Upper lobe of right lung (tissue), 1 donor: ENCODE results near the gene KRT6C. TPM values are rescaled to one million over a fixed set of nuclear protein-coding genes. Genes with fewer than 3 reads are reported as not detected.
"Not testable (repeated sequence)": the region's sequence is repeated elsewhere in the genome, so short reads cannot be mapped to it uniquely, and the experiment has no call there.

ENCODE experiments used
- ATAC-seq: fragments of 200-7000 bp; cut with Tn5 transposase; one replicate; pipeline ENCODE4 v1.9.1; 2020; ENCODE audit warnings: mild to moderate bottlenecking, moderate library complexity
- DNase-seq: peaks from one replicate; pipeline ENCODE4 v3.0.0-alpha.2; 2020
- H3K27ac ChIP-seq: fragments of 200-600 bp; one replicate; pipeline ENCODE4 v1.8.0; 2022
- H3K27me3 ChIP-seq: fragments of 200-600 bp; one replicate; pipeline ENCODE4 v1.8.0; 2022; ENCODE audit warnings: mild to moderate bottlenecking
- H3K36me3 ChIP-seq: fragments of 200-600 bp; one replicate; pipeline ENCODE4 v1.8.0; 2022
- H3K4me1 ChIP-seq: fragments of 200-600 bp; one replicate; pipeline ENCODE4 v1.8.0; 2022
- H3K4me3 ChIP-seq: fragments of 200-600 bp; one replicate; pipeline ENCODE4 v1.8.0; 2022; ENCODE audit warnings: mild to moderate bottlenecking
- H3K9me3 ChIP-seq: fragments of 200-600 bp; one replicate; pipeline ENCODE4 v1.8.0; 2022
- intact Hi-C: fragments of 100-400 bp; cut with DNase I; formaldehyde crosslinking; loops from one replicate; pipeline ENCODE4 v1.11.0; 2022
- total RNA-seq: library from RNA; stranded (reverse); fragmentation: NEBNext Ultra II Directional; extraction: Animal tissue kit (Norgen Biotek cat#: 25700); gene quantifications from one replicate; pipeline ENCODE4 v1.2.1, GENCODE V29; 2021
- TF ChIP-seq, protein P1 (sequence below): fragments of 200-600 bp; IDR thresholded peaks from one replicate; pipeline ENCODE4 v1.8.0; 2022; ENCODE audit warnings: antibody characterized with exemption
- donor health status: DM: no; HTN: yes; CAD: no; lungs with severe emphysema.

KRT6C gene
- total RNA-seq, 1 donor from 2014 or later: not detected

DNA sequence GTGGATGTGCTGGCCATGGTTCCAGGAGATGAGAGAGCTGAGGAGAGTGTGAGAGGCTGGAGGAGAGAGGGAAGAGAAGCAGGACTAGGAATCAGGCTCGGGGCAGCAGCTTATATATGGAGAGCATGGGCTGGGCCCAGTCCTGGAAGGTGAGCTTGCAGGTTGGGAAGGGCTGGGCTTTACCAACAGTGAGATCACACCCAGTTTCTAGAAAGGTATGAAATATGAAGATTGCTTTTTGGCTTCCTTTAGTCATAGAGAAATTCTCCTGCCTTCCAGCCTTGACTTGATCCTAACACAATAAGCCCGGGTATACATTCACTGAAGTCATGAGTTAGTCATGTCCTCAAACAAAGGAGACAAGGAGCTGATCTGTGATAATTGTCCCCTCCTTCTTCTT lies 19.6 kb upstream of the KRT6C start, which contains the start of gene KRT6A:
Gene KRT6A, minus strand, starts transcription at position 86 of the 400 bp plus-strand sequence. Its CDS starts 69 bp downstream, at position 17.
- H3K9me3 ChIP-seq: no peaks in the 10 kb centered on the region
- ATAC-seq (no peak), DNase-seq (no peak)
- H3K4me3 ChIP-seq: no peak within 1 kb of the TSS
- no peaks in the 10 kb centered on the region for H3K27me3 ChIP-seq
- TF ChIP-seq, protein P1, sequence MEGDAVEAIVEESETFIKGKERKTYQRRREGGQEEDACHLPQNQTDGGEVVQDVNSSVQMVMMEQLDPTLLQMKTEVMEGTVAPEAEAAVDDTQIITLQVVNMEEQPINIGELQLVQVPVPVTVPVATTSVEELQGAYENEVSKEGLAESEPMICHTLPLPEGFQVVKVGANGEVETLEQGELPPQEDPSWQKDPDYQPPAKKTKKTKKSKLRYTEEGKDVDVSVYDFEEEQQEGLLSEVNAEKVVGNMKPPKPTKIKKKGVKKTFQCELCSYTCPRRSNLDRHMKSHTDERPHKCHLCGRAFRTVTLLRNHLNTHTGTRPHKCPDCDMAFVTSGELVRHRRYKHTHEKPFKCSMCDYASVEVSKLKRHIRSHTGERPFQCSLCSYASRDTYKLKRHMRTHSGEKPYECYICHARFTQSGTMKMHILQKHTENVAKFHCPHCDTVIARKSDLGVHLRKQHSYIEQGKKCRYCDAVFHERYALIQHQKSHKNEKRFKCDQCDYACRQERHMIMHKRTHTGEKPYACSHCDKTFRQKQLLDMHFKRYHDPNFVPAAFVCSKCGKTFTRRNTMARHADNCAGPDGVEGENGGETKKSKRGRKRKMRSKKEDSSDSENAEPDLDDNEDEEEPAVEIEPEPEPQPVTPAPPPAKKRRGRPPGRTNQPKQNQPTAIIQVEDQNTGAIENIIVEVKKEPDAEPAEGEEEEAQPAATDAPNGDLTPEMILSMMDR: no peak
- H3K36me3 ChIP-seq: no peaks in the 10 kb centered on the region
- intact Hi-C loops: no loop called here
- H3K27ac ChIP-seq: no peak within 1 kb of the TSS
- H3K4me1 ChIP-seq: peaks cover 25% of the 10 kb centered on the region

DNA sequence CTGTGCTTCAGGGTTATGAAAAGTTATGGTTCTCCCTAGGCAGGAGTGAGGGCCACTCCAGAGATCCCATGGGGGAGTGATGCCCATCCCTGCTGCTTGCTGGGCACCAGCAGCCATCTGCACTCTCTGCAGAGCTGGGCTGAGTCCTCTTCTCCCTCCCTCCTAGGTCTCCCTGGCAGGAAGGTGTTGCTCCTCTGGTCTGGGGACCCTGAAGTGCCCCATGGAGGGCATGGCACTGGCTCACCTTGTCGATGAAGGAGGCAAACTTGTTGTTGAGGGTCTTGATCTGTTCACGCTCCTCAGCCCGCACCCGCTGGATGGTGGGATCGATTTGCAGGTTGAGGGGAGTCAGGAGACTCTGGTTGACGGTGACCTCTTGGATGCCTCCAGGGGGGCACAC lies 18.8 kb upstream of the KRT6C start:
- DNase-seq, ATAC-seq, H3K27ac ChIP-seq, H3K4me3 ChIP-seq, H3K36me3 ChIP-seq, H3K9me3 ChIP-seq, H3K27me3 ChIP-seq, intact Hi-C loops: not testable (repeated sequence)
- peaks cover 25% of the 10 kb centered on the region for H3K4me1 ChIP-seq

DNA sequence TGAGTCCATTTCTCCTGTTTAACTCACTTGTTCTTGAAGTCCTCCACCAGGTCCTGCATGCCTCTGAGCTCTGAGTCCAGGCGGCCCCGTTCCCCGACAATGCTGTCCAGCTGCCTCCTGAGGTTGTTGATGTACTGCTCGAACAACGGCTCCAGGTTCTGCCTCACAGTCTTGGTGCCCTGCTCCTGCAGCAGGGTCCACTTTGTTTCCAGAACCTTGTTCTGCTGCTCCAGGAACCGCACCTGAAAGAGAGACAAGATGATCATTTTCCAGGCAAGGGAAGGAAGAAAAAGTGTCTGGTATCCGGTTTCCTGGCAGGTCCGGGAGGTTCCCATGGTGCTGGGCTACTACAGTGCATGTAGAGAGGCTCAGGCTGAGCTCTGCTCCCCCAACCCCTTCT lies 17.9 kb upstream of the KRT6C start:
- H3K4me3 ChIP-seq, H3K27me3 ChIP-seq, H3K36me3 ChIP-seq, H3K9me3 ChIP-seq, DNase-seq, H3K27ac ChIP-seq, ATAC-seq, intact Hi-C loops: not testable (repeated sequence)
- peaks cover 25% of the 10 kb centered on the region for H3K4me1 ChIP-seq

DNA sequence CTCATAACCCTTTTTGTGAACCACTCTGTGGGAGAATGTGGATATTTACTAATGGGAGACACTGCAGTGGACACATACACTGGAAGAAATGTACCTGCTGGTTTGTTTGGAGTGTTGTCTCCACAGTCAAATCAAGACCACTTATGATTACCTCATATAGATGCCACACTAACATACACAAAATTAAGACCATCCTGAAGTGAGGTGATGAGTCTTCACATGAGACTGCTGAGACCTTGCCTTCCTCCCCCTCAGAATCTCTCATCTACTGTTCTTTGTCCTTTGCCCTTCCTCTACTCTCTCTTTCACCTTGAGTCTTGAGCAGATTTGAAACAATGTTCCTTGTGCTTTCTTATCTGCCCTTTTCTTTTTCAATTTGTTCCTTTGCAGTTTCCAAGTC lies 15.1 kb upstream of the KRT6C start:
- no peak for ATAC-seq
- TF ChIP-seq, protein P1: no peak
- intact Hi-C loops: no loop called here
- Histone ChIP-seq H3K36me3 (no peaks in the 10 kb centered on the region), H3K27ac (no peak overlapping the region), H3K4me3 (no peak overlapping the region), H3K9me3 (peaks cover 9% of the 10 kb centered on the region), H3K27me3 (peaks cover 9% of the 10 kb centered on the region), H3K4me1 (peaks cover 4% of the 10 kb centered on the region)
- no peak for DNase-seq

DNA sequence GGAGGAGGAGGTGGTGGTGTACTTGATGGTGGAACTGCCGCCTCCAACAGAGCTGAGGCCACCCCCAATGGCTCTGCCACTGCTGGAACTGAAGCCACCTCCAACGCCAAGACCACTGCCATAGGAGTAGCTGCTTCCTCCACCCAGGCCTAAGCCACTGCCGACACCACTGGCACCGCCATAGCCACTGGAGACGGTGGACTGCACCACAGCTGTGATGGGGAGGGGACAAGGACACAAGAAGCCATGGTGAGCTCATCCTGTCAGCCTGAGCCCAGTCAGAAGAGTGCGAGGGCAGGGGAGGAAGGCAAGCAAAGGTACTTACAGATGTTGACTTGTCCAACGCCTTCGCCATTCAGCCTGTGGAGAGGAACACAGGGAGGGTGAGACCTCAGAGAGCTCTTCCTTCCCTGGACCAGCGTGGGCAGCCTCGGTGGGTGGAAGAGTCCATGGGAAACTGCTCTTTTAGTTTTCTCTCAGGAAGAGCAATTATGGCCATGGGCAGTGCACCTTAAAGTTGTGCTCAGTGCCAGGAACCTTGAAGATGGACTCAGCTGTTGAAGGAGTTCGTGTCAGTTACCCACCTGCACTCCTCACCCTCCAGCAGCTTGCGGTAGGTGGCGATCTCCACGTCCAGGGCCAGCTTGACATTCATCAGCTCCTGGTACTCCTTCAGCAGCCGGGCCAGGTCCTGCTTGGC lies 14.3 kb upstream of the KRT6C start:
- ATAC-seq, intact Hi-C loops: not testable (repeated sequence)

DNA sequence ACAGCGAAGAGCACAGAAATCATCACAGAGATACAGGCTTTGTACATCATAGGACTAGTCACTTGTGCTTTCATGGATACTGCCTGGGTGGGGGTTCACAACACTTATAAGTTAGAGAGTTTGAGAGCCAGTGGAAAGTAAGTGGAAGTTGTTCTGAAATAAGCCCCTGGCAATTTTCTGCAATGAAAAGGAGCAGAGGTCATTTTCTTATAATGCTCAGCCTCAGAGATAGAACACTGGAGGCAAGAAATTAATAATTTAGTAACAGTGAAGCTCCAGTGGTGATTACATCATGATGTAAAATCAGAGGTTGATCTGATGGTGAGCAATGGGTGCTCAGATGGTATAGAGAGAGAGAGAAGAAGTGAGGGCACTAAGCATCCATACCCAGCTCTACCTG lies 13.6 kb upstream of the KRT6C start:
- ATAC-seq (no peak), DNase-seq (no peak)
- intact Hi-C loops: no loop called here
- Histone ChIP-seq H3K4me1 (no peaks in the 10 kb centered on the region), H3K9me3 (peaks cover 9% of the 10 kb centered on the region), H3K27ac (no peak overlapping the region), H3K36me3 (no peaks in the 10 kb centered on the region), H3K4me3 (no peak overlapping the region), H3K27me3 (peaks cover 9% of the 10 kb centered on the region)
- TF ChIP-seq, protein P1: no peak

More for the DNA sequence above, 14.3 kb upstream of the KRT6C start:
- not testable (repeated sequence) for H3K4me1 ChIP-seq, DNase-seq, H3K4me3 ChIP-seq, H3K27me3 ChIP-seq, H3K27ac ChIP-seq, H3K9me3 ChIP-seq, H3K36me3 ChIP-seq

DNA sequence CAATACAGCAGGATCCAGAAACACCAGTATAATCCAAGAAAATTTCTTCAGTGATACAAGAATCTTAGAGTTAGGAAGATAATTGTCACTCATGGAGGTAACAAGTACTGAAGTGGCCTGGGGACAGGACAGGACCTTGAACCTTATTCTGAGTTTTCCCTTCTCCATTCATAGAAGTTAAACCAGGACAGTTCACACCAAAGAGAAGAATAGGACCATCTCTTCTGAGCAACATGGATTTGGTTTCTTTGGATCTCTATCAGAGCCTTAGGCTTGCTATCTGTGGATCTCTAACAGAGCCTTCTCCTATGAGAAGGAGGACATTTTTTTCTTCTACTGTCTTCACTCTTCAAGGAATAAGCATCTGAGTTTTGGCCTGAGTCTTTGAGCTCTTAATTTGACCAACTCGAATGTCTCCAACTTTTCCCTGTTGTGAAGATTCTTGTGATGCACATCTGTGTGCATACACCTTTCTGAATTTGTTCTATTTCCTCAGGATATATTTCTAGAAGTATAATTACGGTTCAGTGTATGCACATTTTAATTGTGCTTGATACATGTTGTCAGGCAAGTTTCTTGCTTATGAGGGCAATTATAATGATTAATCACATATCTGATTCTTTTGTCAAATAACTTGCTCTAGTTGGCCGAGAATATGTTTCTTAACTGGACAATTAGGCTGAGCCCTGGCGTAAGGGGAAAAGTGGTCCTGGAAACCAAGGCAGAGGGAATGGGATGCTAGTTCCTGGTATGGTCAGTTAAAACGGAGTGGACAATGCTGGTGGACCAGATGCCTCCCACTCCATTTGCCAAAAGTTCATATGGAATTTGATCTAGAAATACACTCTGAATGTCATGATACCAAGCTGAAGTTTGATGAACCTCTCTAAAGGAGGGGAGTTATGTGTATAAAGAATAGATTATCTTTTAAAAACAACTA lies 12.8 kb upstream of the KRT6C start:
- no peaks in the 10 kb centered on the region for H3K36me3 ChIP-seq
- no peak for ATAC-seq
- TF ChIP-seq, protein P1: no peak
- intact Hi-C loops: no loop called here
- peaks cover 9% of the 10 kb centered on the region for H3K27me3 ChIP-seq
- H3K4me3 ChIP-seq: no peak overlapping the region
- H3K27ac ChIP-seq: no peak overlapping the region
- no peak for DNase-seq
- peaks cover 9% of the 10 kb centered on the region for H3K9me3 ChIP-seq
- H3K4me1 ChIP-seq: no peaks in the 10 kb centered on the region
